ENCODE results near the gene CKLF. TPM values are rescaled to one million over a fixed set of nuclear protein-coding genes. Genes with fewer than 3 reads are reported as not detected.

CKLF gene
- total RNA-seq, 1 experiment from 2014 or later = 293 TPM

DNA sequence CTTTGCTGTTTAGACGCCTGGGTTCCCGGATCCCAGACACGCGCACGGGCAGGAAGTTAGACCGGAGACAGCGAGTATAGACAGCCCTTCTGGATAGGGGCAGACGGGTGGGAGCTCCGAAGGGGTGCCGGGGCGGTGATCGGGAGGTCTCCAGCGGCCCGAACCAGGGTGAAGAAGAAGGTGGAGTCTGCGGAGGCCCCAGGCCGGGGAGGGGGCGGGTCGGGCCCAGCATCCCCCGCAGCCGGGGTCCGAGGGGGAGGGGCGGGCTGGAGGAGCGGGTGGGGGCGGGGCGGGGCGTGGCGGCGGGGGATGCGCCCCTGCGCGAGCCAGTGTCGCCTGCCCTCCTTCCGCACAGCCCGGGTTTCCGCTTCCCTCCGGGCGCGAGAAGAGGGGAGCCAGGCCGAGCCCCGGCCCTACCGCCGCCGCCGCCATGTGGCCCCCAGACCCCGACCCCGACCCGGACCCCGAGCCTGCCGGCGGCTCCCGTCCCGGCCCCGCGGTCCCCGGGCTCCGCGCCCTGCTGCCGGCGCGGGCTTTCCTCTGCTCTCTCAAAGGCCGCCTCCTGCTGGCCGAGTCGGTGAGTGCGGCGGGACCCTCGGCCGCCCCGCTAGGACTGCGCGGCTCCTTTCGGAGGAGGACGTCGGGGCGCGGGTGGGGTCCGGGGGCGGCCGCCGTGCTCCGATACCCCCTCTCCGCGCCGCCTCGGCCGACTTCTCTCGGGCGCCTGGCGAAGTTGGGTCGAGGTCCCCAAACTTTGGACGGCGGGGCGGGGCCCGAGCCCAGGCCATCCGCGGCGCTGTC lies 52.2 kb downstream of the CKLF start, which contains the start of gene CMTM3:
Gene CMTM3, plus strand, starts transcription at position 329 of the 801 bp plus-strand sequence. Its CDS starts 102 bp downstream, at position 431.
- Mint-ChIP-seq H3K36me3 (ENCODE audit: insufficient read depth, unreplicated experiment) (peaks cover 42% of the 10 kb centered on the region), H3K4me1 (ENCODE audit: low read depth, unreplicated experiment) (peaks cover 31% of the 10 kb centered on the region), H3K27ac (ENCODE audit: unreplicated experiment) (peak within 1 kb of the TSS; percentile 53), H3K27me3 (ENCODE audit: unreplicated experiment) (no peaks in the 10 kb centered on the region), H3K9me3 (ENCODE audit: low read depth, unreplicated experiment) (peaks cover 6% of the 10 kb centered on the region), H3K4me3 (ENCODE audit: low read depth, unreplicated experiment) (peak within 1 kb of the TSS; percentile 78)
- peak; percentile 85 for DNase-seq
- intact Hi-C loops (cut with micrococcal nuclease; ENCODE audit: unreplicated experiment) = loop anchor here (5.0 kb wide), 2 partner anchors 197 to 268 kb away; no protein-coding TSS in a partner anchor
- BruUV-seq (replicated peaks) = no TSS peak
- CTCF ChIA-PET = interaction anchor here (0.6 to 1.0 kb wide), 2 partner anchors 41 to 96 kb away, joined by 3 to 4 read pairs; no protein-coding TSS in a partner anchor
- TF ChIP-seq, protein P1, sequence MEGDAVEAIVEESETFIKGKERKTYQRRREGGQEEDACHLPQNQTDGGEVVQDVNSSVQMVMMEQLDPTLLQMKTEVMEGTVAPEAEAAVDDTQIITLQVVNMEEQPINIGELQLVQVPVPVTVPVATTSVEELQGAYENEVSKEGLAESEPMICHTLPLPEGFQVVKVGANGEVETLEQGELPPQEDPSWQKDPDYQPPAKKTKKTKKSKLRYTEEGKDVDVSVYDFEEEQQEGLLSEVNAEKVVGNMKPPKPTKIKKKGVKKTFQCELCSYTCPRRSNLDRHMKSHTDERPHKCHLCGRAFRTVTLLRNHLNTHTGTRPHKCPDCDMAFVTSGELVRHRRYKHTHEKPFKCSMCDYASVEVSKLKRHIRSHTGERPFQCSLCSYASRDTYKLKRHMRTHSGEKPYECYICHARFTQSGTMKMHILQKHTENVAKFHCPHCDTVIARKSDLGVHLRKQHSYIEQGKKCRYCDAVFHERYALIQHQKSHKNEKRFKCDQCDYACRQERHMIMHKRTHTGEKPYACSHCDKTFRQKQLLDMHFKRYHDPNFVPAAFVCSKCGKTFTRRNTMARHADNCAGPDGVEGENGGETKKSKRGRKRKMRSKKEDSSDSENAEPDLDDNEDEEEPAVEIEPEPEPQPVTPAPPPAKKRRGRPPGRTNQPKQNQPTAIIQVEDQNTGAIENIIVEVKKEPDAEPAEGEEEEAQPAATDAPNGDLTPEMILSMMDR (IDR thresholded peaks at IDR 0.05; ENCODE audit: unreplicated experiment) = peak; percentile 91

DNA sequence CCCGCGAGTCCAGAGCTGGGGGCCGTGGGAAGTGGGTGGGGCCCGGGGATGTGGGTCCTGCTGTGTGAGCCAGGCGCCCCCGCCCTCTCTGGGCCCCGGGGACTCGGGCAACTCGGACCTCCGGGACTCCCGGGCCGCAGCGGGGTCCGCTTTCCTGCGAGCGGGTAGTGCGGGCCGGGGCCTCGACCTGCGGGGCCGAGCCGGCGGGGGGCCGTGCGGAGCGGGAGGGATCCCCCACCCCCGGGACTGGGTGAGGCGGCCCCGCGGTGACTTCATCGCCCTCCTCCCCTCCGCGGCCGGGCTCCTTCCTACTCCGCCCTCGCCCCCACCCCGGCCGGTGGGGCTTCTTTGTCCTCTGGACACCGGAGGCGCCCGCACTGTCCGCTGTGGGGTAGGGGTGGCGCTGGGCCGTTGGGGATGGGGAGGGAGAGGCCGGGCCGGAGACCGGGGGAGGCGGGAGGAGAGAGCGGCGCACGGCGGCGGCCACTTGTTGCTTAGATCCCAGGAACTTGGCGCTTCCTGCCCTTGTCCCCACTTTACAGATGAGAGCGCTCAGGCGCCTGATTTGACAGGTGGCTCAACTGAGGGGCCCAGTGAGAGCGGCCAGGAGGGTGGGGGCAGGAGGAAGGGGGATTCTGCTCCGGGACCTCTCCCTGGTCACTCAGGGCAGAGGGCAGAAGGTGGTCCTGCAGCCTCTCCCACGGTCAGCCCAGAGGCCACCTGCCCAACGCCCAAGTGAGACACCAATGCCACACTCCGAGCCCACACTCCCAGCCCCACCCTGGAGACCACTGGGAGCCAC lies 53.0 kb downstream of the CKLF start:
- DNase-seq = peak; percentile 58
- peak overlapping the region; percentile 78 for H3K4me3 Mint-ChIP-seq (ENCODE audit: low read depth, unreplicated experiment)
- no TSS peak for BruUV-seq (replicated peaks)
- CTCF ChIA-PET = interaction anchor here (1.0 kb wide), 1 partner anchor 97 kb away, joined by 3 read pairs; no protein-coding TSS in a partner anchor
- peaks cover 6% of the 10 kb centered on the region for H3K9me3 Mint-ChIP-seq (ENCODE audit: low read depth, unreplicated experiment)
- no peak overlapping the region for H3K27ac Mint-ChIP-seq (ENCODE audit: unreplicated experiment)
- peaks cover 31% of the 10 kb centered on the region for H3K4me1 Mint-ChIP-seq (ENCODE audit: low read depth, unreplicated experiment)
- intact Hi-C loops (cut with micrococcal nuclease; ENCODE audit: unreplicated experiment) = loop anchor here (5.0 kb wide), 2 partner anchors 198 to 267 kb away; no protein-coding TSS in a partner anchor
- TF ChIP-seq, protein P1 (IDR thresholded peaks at IDR 0.05; ENCODE audit: unreplicated experiment) = no peak
- H3K36me3 Mint-ChIP-seq (ENCODE audit: insufficient read depth, unreplicated experiment) = peaks cover 46% of the 10 kb centered on the region
- no peaks in the 10 kb centered on the region for H3K27me3 Mint-ChIP-seq (ENCODE audit: unreplicated experiment)

DNA sequence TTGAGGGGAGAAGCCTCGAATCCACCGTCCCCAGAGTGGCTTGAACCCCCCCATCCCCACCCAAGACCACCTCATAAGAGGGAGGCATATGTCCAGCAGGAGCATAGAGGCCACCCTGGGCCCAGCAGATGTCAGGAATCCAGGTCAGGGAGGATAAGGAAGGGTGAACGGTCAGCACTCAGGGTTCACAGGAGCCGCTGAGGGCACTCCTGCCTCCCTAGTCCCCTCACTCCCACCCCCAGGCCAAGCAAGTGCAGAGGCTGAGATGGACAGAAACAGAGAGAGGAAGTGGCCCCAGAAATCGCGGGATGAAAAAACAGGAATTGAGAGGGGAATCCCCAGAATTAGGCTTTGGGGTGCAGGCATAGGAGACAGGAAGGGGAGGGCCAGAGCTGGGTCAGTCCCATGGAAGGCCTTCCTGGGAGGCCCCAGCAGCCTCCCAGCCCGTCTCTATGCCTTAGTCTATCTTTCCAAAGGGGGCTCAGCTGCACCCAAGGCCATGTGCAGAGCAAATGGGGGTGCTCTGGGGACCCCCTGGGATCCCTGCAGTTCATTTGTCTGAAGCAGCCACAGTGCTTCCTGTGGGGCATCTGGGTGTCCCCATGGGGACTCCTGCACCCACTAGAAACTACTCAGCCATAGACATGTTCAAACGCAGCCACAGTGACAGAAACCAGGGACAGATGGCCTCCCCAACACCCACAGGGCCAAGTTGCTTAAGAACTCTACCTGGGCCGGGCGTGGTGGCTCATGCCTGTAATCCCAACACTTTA lies 53.8 kb downstream of the CKLF start:
- TF ChIP-seq, protein P1 (IDR thresholded peaks at IDR 0.05; ENCODE audit: unreplicated experiment) = no peak
- DNase-seq = no peak
- H3K4me1 Mint-ChIP-seq (ENCODE audit: low read depth, unreplicated experiment) = peaks cover 31% of the 10 kb centered on the region
- H3K27ac Mint-ChIP-seq (ENCODE audit: unreplicated experiment) = no peak overlapping the region
- no peaks in the 10 kb centered on the region for H3K9me3 Mint-ChIP-seq (ENCODE audit: low read depth, unreplicated experiment)
- CTCF ChIA-PET = no interaction called here
- BruUV-seq (replicated peaks) = TSS peak; percentile 30
- H3K27me3 Mint-ChIP-seq (ENCODE audit: unreplicated experiment) = no peaks in the 10 kb centered on the region
- intact Hi-C loops (cut with micrococcal nuclease; ENCODE audit: unreplicated experiment) = loop anchor here (5.0 kb wide), 2 partner anchors 199 to 266 kb away; no protein-coding TSS in a partner anchor
- H3K4me3 Mint-ChIP-seq (ENCODE audit: low read depth, unreplicated experiment) = peak overlapping the region; percentile 78
- peaks cover 54% of the 10 kb centered on the region for H3K36me3 Mint-ChIP-seq (ENCODE audit: insufficient read depth, unreplicated experiment)

Data from Calu3 (cell line).